Cardiac ventricle fibroblast (primary cell): ENCODE results near the gene DIRAS1. TPM values are rescaled to one million over a fixed set of nuclear protein-coding genes. Genes with fewer than 3 reads are reported as not detected.

Source experiments
- total RNA-seq: library from RNA; depleted of rRNA; stranded (reverse); fragments of >200 nt; gene quantifications from 2 replicates; pipeline ENCODE4 v1.2.3, GENCODE V29; 2015

DIRAS1 gene, protein sequence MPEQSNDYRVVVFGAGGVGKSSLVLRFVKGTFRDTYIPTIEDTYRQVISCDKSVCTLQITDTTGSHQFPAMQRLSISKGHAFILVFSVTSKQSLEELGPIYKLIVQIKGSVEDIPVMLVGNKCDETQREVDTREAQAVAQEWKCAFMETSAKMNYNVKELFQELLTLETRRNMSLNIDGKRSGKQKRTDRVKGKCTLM
- 0.54 and 2.0 TPM in 2 replicates for total RNA-seq

DNA sequence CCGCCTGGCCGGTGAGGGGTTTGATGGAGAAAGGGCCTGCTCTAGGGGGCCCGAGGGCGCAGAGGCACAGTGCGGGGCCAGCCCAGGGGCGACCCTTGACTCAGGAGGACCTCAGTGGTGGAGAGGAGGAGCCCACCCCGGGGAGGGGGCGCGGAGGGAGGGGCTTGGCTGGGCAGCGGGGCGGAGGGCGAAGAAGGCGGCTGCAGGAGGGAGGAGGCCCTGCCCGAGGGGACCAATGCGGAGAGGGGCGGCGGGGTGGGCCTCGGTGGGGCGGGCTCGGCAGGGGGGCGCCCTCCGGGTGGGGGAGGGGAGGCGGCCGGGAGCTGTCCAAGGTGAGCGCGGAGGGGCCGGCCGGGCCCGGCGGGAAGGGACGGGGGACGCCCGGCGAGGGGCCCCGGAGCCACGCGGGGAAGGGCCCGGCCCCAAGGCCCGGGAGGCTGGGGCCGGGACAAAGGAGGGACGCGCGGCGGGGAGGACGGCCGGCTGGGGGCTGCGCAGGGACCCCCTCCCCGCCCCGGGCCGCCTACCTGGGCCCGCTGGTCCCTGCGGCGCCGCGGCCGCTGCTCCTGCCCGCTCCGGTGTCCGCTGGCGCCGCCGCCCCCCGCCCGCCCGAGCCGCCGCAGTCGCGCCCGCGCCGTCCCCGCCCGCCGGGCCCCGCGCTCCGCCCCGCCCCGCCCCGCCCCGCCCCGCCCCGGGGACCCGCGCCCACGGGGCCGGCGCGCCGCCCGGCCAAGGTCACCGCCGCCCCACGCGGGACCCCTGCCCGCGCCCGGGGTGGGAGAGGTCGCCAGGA lies at the start of gene DIRAS1:
Gene DIRAS1 (minus strand): TSS at position 596 of the 793 bp plus-strand sequence. CDS start 3,566 bp downstream, outside the sequence.

DNA sequence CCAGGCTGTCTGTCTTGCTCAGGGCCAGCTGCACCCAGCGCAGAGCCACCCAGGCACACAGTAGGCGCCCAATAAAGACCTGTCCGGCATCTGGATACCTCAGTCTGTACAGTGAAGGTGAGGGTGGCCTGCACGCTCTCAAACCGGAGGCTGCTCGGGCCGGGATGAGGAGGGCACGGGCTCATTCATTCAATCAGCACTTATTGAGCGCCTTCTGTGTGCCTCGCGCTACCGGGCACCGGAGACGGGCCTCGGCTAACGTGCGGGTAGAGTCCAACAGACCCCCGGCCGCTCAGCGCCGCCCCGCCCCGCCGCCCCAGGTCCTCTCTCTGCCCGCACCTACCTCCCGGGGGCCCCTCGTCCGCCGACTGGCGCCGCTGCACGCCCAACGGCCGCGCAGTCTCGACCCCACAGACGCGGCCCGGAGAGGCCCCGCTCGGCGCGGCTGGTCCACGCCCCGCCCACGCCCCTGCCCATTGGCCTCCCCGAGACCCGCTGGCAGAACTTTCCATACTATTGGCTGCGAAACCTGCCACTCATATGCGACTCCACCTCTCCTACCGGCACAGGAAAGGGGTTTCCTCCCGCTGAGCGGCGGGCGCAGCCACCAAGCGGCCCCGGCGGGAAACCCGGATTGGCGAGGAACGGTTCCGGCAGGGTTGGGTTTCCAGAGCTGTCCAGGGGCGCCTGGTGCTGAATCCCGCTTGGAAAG lies 18.6 kb upstream of the DIRAS1 start, which contains the start of gene SLC39A3:
Gene SLC39A3 (minus strand): TSS at position 416 of the 712 bp plus-strand sequence. CDS start 2,760 bp downstream, outside the sequence.

DNA sequence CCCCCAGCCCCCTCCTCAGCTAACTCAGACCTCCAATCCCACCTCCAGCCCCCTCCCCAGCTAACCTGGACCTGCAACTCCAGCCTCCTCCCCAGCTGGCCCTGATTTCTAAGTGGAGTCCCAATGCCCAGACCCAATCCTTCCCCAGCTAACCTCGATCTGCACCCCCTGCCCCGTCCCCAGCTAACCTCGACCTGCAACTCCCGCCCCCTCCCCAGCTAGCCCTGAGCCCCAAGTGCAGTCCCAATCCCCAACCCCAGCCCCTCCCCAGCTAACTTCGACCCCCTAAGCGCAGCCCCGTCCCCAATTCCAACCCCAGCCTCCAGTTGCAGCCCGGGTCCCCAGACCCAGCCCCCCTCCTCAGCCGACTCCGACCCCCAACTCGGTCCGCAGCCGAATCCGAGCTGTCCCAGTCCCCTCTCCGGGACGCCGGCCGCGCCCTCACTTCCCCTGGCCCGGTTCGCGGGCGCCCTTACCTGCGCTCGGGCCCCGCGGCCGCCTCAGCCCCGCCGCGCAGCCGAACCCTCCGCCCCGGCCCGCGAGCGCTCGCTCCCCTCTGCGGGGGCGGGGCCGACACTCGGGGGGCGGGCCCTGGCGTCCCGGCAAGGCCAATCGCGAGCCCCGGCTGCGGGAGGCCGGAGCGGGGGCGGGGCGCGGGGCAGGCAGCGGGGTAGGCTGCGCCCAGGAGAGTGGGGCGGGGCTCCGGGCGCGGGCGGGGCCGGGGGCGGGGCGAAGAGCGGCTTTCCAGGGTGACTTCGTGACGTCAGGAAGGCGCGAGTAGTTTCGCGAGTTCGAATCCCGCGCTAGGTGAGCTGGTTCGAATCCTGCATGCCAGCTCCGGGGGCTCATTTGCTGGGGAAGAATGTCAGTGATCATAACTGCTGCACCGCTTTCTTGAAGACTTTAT lies 18.7 kb downstream of the DIRAS1 start, which contains the start of gene GNG7:
Gene GNG7 (minus strand): TSS at position 525 of the 907 bp plus-strand sequence. CDS start 182,006 bp downstream, outside the sequence.

Other genes starting within 250 kb of the DIRAS1 start
- gene GADD45B, start 245.2 kb downstream of the DIRAS1 start, total RNA-seq, result 42.2 and 60.7 TPM in 2 replicates
- 0.69 and 0.88 TPM in 2 replicates for gene GNG7, start 18.7 kb downstream of the DIRAS1 start, total RNA-seq
- 25.6 and 30.5 TPM in 2 replicates for gene SLC39A3, start 18.6 kb upstream of the DIRAS1 start, total RNA-seq
- 46.9 and 50.5 TPM in 2 replicates for gene SGTA, start 61.9 kb upstream of the DIRAS1 start, total RNA-seq
- 33.2 and 41.6 TPM in 2 replicates for gene THOP1, start 64.1 kb upstream of the DIRAS1 start, total RNA-seq
- 2.6 and 4.4 TPM in 2 replicates for gene ZNF554, start 98.5 kb upstream of the DIRAS1 start, total RNA-seq
- 4.3 and 4.4 TPM in 2 replicates for gene ZNF555, start 120.1 kb upstream of the DIRAS1 start, total RNA-seq
- gene ZNF556, start 146.0 kb upstream of the DIRAS1 start, total RNA-seq, result not detected in 2 replicates
- 1.5 and 2.2 TPM in 2 replicates for gene ZNF57, start 179.6 kb upstream of the DIRAS1 start, total RNA-seq
- 1.6 and 4.5 TPM in 2 replicates for gene ZNF77, start 223.6 kb upstream of the DIRAS1 start, total RNA-seq